ENCODE data around the gene HECTD1.
"Not testable (repeated sequence)": the region's sequence is repeated elsewhere in the genome, so short reads cannot be mapped to it uniquely, and the experiment has no call there.

The HECTD1 gene

DNA sequence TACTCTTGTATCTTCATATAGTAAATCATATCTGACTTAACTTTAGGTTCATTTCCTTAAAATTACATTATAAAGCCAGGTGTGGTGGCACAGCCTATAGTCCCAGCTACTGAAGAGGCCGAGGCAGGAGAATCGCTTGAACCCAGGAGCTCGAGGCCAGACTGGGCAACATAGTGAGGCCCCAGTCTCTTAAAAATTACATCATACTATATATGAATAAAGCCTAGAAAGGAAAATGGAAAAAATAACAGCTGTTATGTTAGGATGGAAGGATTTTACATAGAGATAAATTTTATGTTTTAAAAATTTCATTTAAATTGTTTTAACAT lies 4.2 kb downstream of the HECTD1 start:
- TF ChIP-seq, protein P1, sequence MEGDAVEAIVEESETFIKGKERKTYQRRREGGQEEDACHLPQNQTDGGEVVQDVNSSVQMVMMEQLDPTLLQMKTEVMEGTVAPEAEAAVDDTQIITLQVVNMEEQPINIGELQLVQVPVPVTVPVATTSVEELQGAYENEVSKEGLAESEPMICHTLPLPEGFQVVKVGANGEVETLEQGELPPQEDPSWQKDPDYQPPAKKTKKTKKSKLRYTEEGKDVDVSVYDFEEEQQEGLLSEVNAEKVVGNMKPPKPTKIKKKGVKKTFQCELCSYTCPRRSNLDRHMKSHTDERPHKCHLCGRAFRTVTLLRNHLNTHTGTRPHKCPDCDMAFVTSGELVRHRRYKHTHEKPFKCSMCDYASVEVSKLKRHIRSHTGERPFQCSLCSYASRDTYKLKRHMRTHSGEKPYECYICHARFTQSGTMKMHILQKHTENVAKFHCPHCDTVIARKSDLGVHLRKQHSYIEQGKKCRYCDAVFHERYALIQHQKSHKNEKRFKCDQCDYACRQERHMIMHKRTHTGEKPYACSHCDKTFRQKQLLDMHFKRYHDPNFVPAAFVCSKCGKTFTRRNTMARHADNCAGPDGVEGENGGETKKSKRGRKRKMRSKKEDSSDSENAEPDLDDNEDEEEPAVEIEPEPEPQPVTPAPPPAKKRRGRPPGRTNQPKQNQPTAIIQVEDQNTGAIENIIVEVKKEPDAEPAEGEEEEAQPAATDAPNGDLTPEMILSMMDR (IDR thresholded peaks at IDR 0.05; ENCODE audit: insufficient read depth, low read depth, low read length, missing control alignments) = no peak
- DNase-seq (ENCODE audit: low read depth) = no peak
- H3K4me3 ChIP-seq (ENCODE audit: low read length) = no peak overlapping the region

DNA sequence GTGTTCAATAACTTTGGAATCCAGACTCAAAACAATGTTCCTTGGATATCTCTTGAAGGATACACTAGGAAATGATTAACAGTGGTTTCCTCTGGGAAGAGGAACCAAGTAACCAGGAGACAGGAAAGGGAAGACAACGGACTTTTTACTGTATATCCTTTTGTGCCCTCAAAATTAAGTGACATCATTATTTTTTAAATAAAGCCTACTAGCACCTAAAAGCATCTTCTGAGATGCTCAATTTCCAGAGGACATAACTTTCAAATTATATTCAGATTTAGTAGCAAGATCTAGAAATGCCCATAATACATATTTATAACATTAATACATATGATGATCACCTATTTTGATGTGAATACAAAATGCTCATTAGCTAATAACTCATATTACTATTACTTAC lies 6.5 kb downstream of the HECTD1 start:
- no peak overlapping the region for H3K4me3 ChIP-seq (ENCODE audit: low read length)
- DNase-seq (ENCODE audit: low read depth) = no peak
- TF ChIP-seq, protein P1 (IDR thresholded peaks at IDR 0.05; ENCODE audit: insufficient read depth, low read depth, low read length, missing control alignments) = no peak

DNA sequence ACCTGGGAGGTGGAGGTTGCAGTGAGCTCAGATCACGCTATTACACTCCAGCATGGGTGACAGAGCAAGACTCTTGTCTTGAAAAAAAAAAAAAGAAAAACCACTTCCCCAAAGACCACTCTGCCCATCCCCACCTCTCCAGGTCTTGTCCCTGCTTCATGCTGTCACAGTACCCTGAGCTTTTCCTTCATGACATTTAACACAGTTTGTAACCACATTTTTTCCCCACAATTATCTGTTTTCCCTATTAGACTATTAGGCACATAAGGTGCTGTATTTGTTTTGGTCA lies 6.9 kb downstream of the HECTD1 start:
- DNase-seq (ENCODE audit: low read depth) = no peak
- H3K4me3 ChIP-seq (ENCODE audit: low read length) = no peak overlapping the region
- TF ChIP-seq, protein P1 (IDR thresholded peaks at IDR 0.05; ENCODE audit: insufficient read depth, low read depth, low read length, missing control alignments) = no peak

DNA sequence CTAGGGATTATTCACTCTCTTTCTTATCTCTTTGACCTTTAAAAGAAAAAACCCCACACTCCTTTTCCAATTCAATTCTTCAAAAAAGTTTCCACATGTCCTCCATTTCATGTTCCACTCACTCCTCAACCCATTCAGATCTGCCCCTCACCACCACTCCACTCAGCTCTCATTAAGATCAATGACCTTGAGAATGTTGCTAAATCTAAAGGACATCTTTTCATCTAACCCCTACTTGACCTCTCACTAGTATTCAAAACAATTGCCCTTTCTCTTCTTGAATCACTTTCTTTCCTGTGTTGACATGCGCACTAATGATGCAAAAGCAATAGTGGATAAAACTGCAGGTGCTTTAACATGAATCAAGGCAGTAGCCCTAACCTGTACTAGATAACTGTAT lies 9.9 kb downstream of the HECTD1 start:
- DNase-seq (ENCODE audit: low read depth) = no peak
- TF ChIP-seq, protein P1 (IDR thresholded peaks at IDR 0.05; ENCODE audit: insufficient read depth, low read depth, low read length, missing control alignments) = no peak
- no peak overlapping the region for H3K4me3 ChIP-seq (ENCODE audit: low read length)

DNA sequence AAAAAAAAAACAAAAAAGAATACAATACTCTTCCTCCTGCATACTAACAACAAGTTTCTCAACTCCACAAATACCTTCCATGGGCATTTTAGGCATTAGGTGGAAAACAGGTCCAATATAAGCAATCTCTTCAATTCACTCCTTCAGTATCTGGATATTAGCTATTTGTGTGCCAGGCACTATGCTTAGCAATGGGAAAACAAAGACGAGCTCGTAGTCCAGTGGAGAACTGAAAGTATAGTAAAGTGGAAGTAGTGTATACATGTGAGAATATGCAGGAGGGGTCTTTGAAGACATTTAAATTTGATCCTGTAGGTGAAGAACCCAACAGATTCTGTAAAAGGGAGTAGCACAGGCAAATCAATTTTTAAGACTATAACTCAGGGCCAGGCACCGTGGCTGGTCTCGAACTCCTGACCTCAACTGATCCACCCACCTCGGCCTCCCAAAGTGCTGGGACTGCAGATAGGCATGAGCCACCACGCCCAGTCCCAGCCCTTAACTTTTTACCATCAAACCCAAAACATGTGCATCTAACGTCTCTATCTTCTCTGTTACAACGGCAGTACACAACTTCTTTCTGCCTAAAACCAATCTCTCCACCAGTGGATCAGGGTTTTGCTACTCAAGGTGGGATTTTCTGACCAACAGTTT lies 10.6 kb downstream of the HECTD1 start:
- no peak overlapping the region for H3K4me3 ChIP-seq (ENCODE audit: low read length)
- DNase-seq (ENCODE audit: low read depth) = no peak
- TF ChIP-seq, protein P1 (IDR thresholded peaks at IDR 0.05; ENCODE audit: insufficient read depth, low read depth, low read length, missing control alignments) = no peak

DNA sequence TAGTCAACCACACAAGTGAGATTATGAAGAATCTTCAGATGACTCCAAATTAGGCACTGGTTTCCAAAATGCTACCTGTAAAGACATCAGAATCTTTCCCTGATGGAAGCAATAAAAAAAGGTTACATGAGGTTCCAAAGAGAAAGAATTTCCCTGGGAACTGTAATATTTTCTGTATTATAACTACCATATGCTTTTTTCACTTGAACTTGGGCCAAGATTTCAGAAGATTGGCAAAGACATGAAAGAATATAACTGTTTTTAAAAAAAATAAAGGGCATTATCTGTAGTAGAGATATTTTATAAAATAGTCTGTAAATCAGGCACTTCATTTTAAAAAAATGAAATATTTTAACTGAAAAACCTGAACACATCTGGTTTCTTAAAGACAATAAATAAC lies 12.9 kb downstream of the HECTD1 start:
- DNase-seq (ENCODE audit: low read depth) = no peak
- TF ChIP-seq, protein P1 (IDR thresholded peaks at IDR 0.05; ENCODE audit: insufficient read depth, low read depth, low read length, missing control alignments) = no peak
- H3K4me3 ChIP-seq (ENCODE audit: low read length) = no peak overlapping the region

DNA sequence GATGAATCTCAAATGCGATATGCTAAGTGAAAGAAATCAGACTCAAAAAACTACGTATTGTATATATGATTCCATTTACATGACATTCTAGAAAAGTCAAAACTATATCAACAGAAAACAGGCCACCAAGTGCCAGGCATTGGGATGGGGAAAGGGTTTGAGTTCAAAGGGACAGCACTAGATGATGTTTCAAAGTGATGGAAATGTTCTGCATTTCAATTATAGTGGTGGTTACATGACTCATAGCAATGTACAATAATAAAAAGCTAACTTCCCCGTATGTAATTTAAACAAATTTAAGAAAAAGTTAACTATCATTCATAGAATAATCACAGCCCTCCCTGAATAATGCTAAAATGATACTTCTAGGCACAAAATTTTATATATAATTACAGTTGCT lies 13.5 kb downstream of the HECTD1 start:
- TF ChIP-seq, protein P1 (IDR thresholded peaks at IDR 0.05; ENCODE audit: insufficient read depth, low read depth, low read length, missing control alignments) = no peak
- no peak overlapping the region for H3K4me3 ChIP-seq (ENCODE audit: low read length)
- no peak for DNase-seq (ENCODE audit: low read depth)

DNA sequence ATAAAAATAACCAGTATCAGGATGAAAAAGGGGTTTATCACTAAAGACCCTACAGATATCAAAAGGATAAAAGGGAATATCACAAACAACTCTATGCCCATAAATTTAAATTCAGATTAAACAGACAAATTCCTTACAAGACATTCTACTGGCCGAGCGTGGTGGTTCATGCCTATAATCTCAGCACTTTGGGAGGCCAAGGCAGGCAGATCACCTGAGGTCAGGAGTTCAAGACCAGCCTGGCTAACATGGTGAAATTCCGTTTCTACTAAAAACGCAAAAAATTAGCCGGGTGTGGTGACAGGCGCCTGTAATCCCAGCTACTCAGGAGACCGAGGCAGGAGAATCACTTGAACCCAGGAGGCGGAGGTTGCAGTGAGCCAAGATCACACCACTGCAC lies 15.0 kb downstream of the HECTD1 start:
- DNase-seq (ENCODE audit: low read depth) = not testable (repeated sequence)

More for the DNA sequence above, 15.0 kb downstream of the HECTD1 start:
- H3K4me3 ChIP-seq (ENCODE audit: low read length) = not testable (repeated sequence)

Measured in epithelial cell of esophagus (primary cell).